H4 (cell line): ENCODE data around the gene HMGN2. TPM values are rescaled to one million over a fixed set of nuclear protein-coding genes. Genes with fewer than 3 reads are reported as not detected.

Experiments used
- total RNA-seq: library from RNA; depleted of rRNA; stranded (reverse); fragments of >200 nt; shearing (Covaris generic); gene quantifications from 2 replicates; pipeline ENCODE4 v1.2.3, GENCODE V29; 2014; rRNA removed

Gene HMGN2
- total RNA-seq, 1 experiment from 2014 or later = 1,224 TPM

Other genes starting within 250 kb of the HMGN2 start
- gene CEP85, start 238.2 kb upstream of the HMGN2 start, total RNA-seq = 18.1 and 21.3 TPM in 2 replicates
- 77.7 and 126 TPM in 2 replicates for gene SH3BGRL3, start 192.4 kb upstream of the HMGN2 start, total RNA-seq
- gene UBXN11, start 165.8 kb upstream of the HMGN2 start, total RNA-seq = 0.74 and 3.8 TPM in 2 replicates
- 3.0 TPM in 1 of 2 replicates, not detected in the other for gene CD52, start 154.5 kb upstream of the HMGN2 start, total RNA-seq
- not detected in 2 replicates for gene CRYBG2, start 118.3 kb upstream of the HMGN2 start, total RNA-seq
- gene ZNF683, start 99.7 kb upstream of the HMGN2 start, total RNA-seq = not detected in 2 replicates
- gene LIN28A, start 61.6 kb upstream of the HMGN2 start, total RNA-seq = not detected in 2 replicates
- 24.6 and 39.4 TPM in 2 replicates for gene DHDDS, start 40.1 kb upstream of the HMGN2 start, total RNA-seq
- gene RPS6KA1, start 57.3 kb downstream of the HMGN2 start, total RNA-seq = 34.5 and 36.4 TPM in 2 replicates
- gene ARID1A, start 223.6 kb downstream of the HMGN2 start, total RNA-seq = 10.7 and 13.0 TPM in 2 replicates